Neural cell (in vitro differentiated cells): ENCODE data around the gene CSMD2.

ENCODE experiments used
- CTCF ChIP-seq: fragments of 450-650 bp; IDR thresholded peaks from 2 replicates; pipeline ENCODE4 v1.5.1; 2014; ENCODE audit warnings: antibody characterized with exemption, mild to moderate bottlenecking, moderate library complexity; ENCODE audit not compliant: poor library complexity, severe bottlenecking
- EP300 ChIP-seq: fragments of 450-650 bp; conservative IDR thresholded peaks from 2 replicates; pipeline ENCODE4 v1.6.1; 2014; ENCODE audit warnings: antibody characterized with exemption, mild to moderate bottlenecking, moderate library complexity; ENCODE audit not compliant: poor library complexity, severe bottlenecking
- EZH2 ChIP-seq: fragments of 200-600, 300-800 bp; shearing (Covaris generic), sonication (generic); IDR thresholded peaks from 2 replicates; pipeline ENCODE4 v1.6.1; 2014; ENCODE audit warnings: antibody characterized with exemption, low read length, borderline replicate concordance, mild to moderate bottlenecking; ENCODE audit not compliant: insufficient read depth, poor library complexity, severe bottlenecking
- RAD21 ChIP-seq: fragments of 450-650 bp; conservative IDR thresholded peaks from 2 replicates; pipeline ENCODE4 v1.6.1; 2014; ENCODE audit warnings: antibody characterized with exemption, mild to moderate bottlenecking, moderate library complexity
- SMC3 ChIP-seq: fragments of 450-650 bp; conservative IDR thresholded peaks from 2 replicates; pipeline ENCODE4 v1.6.1; 2014; ENCODE audit warnings: antibody characterized with exemption, mild to moderate bottlenecking, moderate library complexity; ENCODE audit not compliant: poor library complexity

DNA sequence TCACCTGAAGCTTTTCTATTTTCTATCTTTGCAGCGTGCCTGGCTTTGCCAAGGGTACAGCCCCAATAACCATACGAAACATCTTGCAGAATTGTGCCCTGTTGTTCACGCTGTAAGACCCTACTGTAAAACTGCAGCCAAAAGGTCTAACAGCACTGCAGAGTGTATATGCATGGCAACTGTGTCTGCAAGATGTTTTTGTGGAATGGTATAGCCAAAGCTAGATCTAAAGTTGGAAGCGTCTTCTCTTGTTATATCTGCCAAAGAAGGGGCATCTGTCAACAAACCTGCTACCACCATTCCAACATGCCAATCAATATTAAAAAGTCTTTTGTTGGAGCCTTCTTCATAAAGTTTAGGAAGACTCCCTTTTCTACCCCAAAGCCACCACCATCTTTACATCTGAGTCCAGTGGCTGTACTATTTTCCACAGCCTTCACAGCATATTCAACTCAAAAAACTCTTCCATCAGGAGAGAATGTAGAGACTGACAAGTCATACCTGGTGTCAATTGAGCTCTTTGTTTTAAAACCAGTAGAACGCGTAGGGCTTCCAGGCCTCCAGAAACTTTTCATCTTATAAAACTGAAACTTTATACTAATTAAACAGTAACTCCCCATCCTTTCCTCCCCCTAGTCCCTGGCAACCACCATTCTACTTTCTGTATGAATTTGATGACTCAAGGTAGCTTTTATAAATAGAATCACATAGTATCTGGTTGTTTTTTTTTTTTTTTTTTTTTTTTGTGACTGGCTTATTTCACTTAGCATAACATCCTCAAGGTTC lies 652.6 kb downstream of the CSMD2 start:
- TF ChIP-seq CTCF: no peak
- TF ChIP-seq RAD21: no peak
- TF ChIP-seq EP300: no peak
- no peak for TF ChIP-seq EZH2
- TF ChIP-seq SMC3: no peak
